Measurements from ENCODE around the gene SCUBE1. TPM values are rescaled to one million over a fixed set of nuclear protein-coding genes. Genes with fewer than 3 reads are reported as not detected.

The SCUBE1 gene
- polyA plus RNA-seq, 1 of the 3 experiments (the other 2 are of a cell fraction): 0.56 TPM

- DNase-seq: no peak
- H3K36me3 ChIP-seq (replicated peaks in 1 of 2; ENCODE audit: control insufficient read depth in 1 of 2, insufficient read depth in 2 of 2, low read length in 1 of 2): no peaks in the 10 kb centered on the region
- peaks cover 0 to 58% of the 10 kb centered on the region in 2 experiments; a peak in 1 of 4 replicates for H3K4me1 ChIP-seq (ENCODE audit: control insufficient read depth in 1 of 2, insufficient read depth in 2 of 2, low read depth in 1 of 2, low read length in 1 of 2)
- H3K79me2 ChIP-seq (ENCODE audit: insufficient read depth): no peaks in the 10 kb centered on the region
- no peak overlapping the region for H2AFZ ChIP-seq (ENCODE audit: low read depth)
- TF ChIP-seq MEF2A (IDR thresholded peaks at IDR 0.05; ENCODE audit: borderline replicate concordance, low read depth): no peak
- TF ChIP-seq, protein P1, sequence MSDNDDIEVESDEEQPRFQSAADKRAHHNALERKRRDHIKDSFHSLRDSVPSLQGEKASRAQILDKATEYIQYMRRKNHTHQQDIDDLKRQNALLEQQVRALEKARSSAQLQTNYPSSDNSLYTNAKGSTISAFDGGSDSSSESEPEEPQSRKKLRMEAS (IDR thresholded peaks at IDR 0.05; ENCODE audit: low read depth): no peak
- no peak for TF ChIP-seq RXRA (IDR thresholded peaks at IDR 0.05; ENCODE audit: borderline replicate concordance, low read depth)
- no peak for TF ChIP-seq MXI1 (IDR thresholded peaks at IDR 0.05; ENCODE audit: low read depth, low read length)
- no peak for TF ChIP-seq CHD2 (IDR thresholded peaks at IDR 0.05; ENCODE audit: low read length, partially characterized antibody)
- TF ChIP-seq YY1 (IDR thresholded peaks at IDR 0.05; ENCODE audit: low read depth): no peak
- no peak for TF ChIP-seq NFIC (IDR thresholded peaks at IDR 0.05; ENCODE audit: borderline replicate concordance)
- no peak for TF ChIP-seq IRF3 (IDR thresholded peaks at IDR 0.05; ENCODE audit: low read depth, low read length)
- TF ChIP-seq POLR2AphosphoS5 (IDR thresholded peaks at IDR 0.05; ENCODE audit: low read depth, low read length): no peak
- no peak for TF ChIP-seq SIN3A (IDR thresholded peaks at IDR 0.05; ENCODE audit: borderline replicate concordance, low read depth, low read length)
- TF ChIP-seq, protein P2, sequence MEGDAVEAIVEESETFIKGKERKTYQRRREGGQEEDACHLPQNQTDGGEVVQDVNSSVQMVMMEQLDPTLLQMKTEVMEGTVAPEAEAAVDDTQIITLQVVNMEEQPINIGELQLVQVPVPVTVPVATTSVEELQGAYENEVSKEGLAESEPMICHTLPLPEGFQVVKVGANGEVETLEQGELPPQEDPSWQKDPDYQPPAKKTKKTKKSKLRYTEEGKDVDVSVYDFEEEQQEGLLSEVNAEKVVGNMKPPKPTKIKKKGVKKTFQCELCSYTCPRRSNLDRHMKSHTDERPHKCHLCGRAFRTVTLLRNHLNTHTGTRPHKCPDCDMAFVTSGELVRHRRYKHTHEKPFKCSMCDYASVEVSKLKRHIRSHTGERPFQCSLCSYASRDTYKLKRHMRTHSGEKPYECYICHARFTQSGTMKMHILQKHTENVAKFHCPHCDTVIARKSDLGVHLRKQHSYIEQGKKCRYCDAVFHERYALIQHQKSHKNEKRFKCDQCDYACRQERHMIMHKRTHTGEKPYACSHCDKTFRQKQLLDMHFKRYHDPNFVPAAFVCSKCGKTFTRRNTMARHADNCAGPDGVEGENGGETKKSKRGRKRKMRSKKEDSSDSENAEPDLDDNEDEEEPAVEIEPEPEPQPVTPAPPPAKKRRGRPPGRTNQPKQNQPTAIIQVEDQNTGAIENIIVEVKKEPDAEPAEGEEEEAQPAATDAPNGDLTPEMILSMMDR (IDR thresholded peaks at IDR 0.05): no peak
- H3K27me3 ChIP-seq (ENCODE audit: insufficient read depth): no peaks in the 10 kb centered on the region
- no peak overlapping the region for H3K9ac ChIP-seq
- H4K20me1 ChIP-seq (ENCODE audit: insufficient read depth): no peaks in the 10 kb centered on the region
- H3K4me2 ChIP-seq: no peak overlapping the region
- H3K9me2 ChIP-seq: no peaks in the 10 kb centered on the region
- H3F3A ChIP-seq (replicated peaks; ENCODE audit: insufficient read depth): no peaks in the 10 kb centered on the region
- CTCF ChIA-PET: interaction anchor here (1.1 to 1.4 kb wide), 2 partner anchors 15 to 38 kb away, joined by 4 to 5 read pairs; no protein-coding TSS in a partner anchor
- H3K9me3 ChIP-seq: no peaks in the 10 kb centered on the region
- no peak overlapping the region; a peak in 1 of 4 replicates for H3K27ac ChIP-seq (ENCODE audit: low read depth in 2 of 2, low read length in 1 of 2)
- 44% methylated on average over 15 of the region's 21 CpGs for WGBS (ENCODE audit: low lambda C conversion rate)
- H3K4me3 ChIP-seq (ENCODE audit: low read depth in 2 of 2, low read length in 1 of 2): no peak overlapping the region
- POLR2A ChIA-PET: no interaction called here
These were observed 34.9 kb downstream of the SCUBE1 start for GRCh38 chr22:43308060-43308830.

GRCh38 chr22:43305806-43306205 is 37.4 kb downstream of the SCUBE1 start:
- no peaks in the 10 kb centered on the region for H3K9me3 ChIP-seq
- H3K27ac ChIP-seq (ENCODE audit: low read depth in 2 of 2, low read length in 1 of 2): peak overlapping the region in 1 of 2 experiments; percentile 55; a peak in 1 of 4 replicates
- ChIA-PET POLR2A (interaction anchor here (0.7 kb wide), 1 partner anchor 8 kb away, joined by 3 read pairs; no protein-coding TSS in a partner anchor), CTCF (interaction anchor here (1.4 to 4.6 kb wide), 2 partner anchors 9 to 32 kb away, joined by 4 to 19 read pairs; no protein-coding TSS in a partner anchor)
- no peak overlapping the region for H2AFZ ChIP-seq (ENCODE audit: low read depth)
- H3K27me3 ChIP-seq (ENCODE audit: insufficient read depth): no peaks in the 10 kb centered on the region
- no peaks in the 10 kb centered on the region for H3K36me3 ChIP-seq (replicated peaks in 1 of 2; ENCODE audit: control insufficient read depth in 1 of 2, insufficient read depth in 2 of 2, low read length in 1 of 2)
- no peak overlapping the region for H3K9ac ChIP-seq
- peaks cover 0 to 83% of the 10 kb centered on the region in 2 experiments; a peak in 1 of 4 replicates for H3K4me1 ChIP-seq (ENCODE audit: control insufficient read depth in 1 of 2, insufficient read depth in 2 of 2, low read depth in 1 of 2, low read length in 1 of 2)
- H3K4me3 ChIP-seq (ENCODE audit: low read depth in 2 of 2, low read length in 1 of 2): no peak overlapping the region
- H4K20me1 ChIP-seq (ENCODE audit: insufficient read depth): no peaks in the 10 kb centered on the region
- DNase-seq: peak; percentile 64
- no peaks in the 10 kb centered on the region for H3K9me2 ChIP-seq
- 5% methylated on average over 4 of the region's 8 CpGs for WGBS (ENCODE audit: low lambda C conversion rate)
- TF ChIP-seq, protein P3, sequence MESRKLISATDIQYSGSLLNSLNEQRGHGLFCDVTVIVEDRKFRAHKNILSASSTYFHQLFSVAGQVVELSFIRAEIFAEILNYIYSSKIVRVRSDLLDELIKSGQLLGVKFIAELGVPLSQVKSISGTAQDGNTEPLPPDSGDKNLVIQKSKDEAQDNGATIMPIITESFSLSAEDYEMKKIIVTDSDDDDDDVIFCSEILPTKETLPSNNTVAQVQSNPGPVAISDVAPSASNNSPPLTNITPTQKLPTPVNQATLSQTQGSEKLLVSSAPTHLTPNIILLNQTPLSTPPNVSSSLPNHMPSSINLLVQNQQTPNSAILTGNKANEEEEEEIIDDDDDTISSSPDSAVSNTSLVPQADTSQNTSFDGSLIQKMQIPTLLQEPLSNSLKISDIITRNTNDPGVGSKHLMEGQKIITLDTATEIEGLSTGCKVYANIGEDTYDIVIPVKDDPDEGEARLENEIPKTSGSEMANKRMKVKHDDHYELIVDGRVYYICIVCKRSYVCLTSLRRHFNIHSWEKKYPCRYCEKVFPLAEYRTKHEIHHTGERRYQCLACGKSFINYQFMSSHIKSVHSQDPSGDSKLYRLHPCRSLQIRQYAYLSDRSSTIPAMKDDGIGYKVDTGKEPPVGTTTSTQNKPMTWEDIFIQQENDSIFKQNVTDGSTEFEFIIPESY (IDR thresholded peaks at IDR 0.05; ENCODE audit: borderline replicate concordance, low read depth): no peak
- TF ChIP-seq, protein P4, sequence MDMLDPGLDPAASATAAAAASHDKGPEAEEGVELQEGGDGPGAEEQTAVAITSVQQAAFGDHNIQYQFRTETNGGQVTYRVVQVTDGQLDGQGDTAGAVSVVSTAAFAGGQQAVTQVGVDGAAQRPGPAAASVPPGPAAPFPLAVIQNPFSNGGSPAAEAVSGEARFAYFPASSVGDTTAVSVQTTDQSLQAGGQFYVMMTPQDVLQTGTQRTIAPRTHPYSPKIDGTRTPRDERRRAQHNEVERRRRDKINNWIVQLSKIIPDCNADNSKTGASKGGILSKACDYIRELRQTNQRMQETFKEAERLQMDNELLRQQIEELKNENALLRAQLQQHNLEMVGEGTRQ (IDR thresholded peaks at IDR 0.05; ENCODE audit: borderline replicate concordance, low read depth, low read length): no peak
- TF ChIP-seq, protein P5, sequence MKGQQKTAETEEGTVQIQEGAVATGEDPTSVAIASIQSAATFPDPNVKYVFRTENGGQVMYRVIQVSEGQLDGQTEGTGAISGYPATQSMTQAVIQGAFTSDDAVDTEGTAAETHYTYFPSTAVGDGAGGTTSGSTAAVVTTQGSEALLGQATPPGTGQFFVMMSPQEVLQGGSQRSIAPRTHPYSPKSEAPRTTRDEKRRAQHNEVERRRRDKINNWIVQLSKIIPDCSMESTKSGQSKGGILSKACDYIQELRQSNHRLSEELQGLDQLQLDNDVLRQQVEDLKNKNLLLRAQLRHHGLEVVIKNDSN (IDR thresholded peaks at IDR 0.05; ENCODE audit: borderline replicate concordance, low read depth): no peak
- TF ChIP-seq POLR2AphosphoS5 (IDR thresholded peaks at IDR 0.05; ENCODE audit: low read depth, low read length): no peak
- TF ChIP-seq FOXJ3 (CRISPR knock-in tag; IDR thresholded peaks at IDR 0.05): no peak
- TF ChIP-seq RXRA (IDR thresholded peaks at IDR 0.05; ENCODE audit: borderline replicate concordance, low read depth): no peak
- no peak for TF ChIP-seq FOXM1 (IDR thresholded peaks at IDR 0.05; ENCODE audit: low read depth)
- no peak overlapping the region for H3K4me2 ChIP-seq
- H3K79me2 ChIP-seq (ENCODE audit: insufficient read depth): no peaks in the 10 kb centered on the region
- no peaks in the 10 kb centered on the region for H3F3A ChIP-seq (replicated peaks; ENCODE audit: insufficient read depth)

Measured in SK-N-SH (cell line).